HL-60 (cell line): ENCODE data around the gene GOLGA6L7.
"Not testable (repeated sequence)": the region's sequence is repeated elsewhere in the genome, so short reads cannot be mapped to it uniquely, and the experiment has no call there.

Source experiments
- CTCF ChIP-seq: IDR thresholded peaks from one replicate; pipeline ENCODE4 v1.5.1; 2011; ENCODE audit warnings: low read length, control low read depth, inconsistent platforms; ENCODE audit not compliant: insufficient read depth
- REST ChIP-seq: IDR thresholded peaks from 2 replicates; pipeline ENCODE4 v1.6.1; 2012; ENCODE audit warnings: low read depth; ENCODE audit not compliant: insufficient replicate concordance
- SPI1 ChIP-seq: IDR thresholded peaks from 2 replicates; pipeline ENCODE4 v1.6.1; 2012; ENCODE audit warnings: low read depth, mild to moderate bottlenecking, borderline replicate concordance

- not testable (repeated sequence) for TF ChIP-seq REST, CTCF, SPI1
Measured at GRCh38 chr15:28848521-28848920, at the start of gene GOLGA6L7.
